Measurements from ENCODE around the gene IGF1R.

Gene IGF1R

GRCh38 chr15:98981851-98982722, 333.7 kb downstream of the IGF1R start:
- peaks cover 9% of the 10 kb centered on the region for H3K9me3 ChIP-seq (ENCODE audit: severe bottlenecking)
- H3K4me3 ChIP-seq (ENCODE audit: severe bottlenecking): no peak overlapping the region
- no peak overlapping the region for H3K27ac ChIP-seq (ENCODE audit: poor library complexity, severe bottlenecking)
- H3K36me3 ChIP-seq (ENCODE audit: low read depth): no peaks in the 10 kb centered on the region
- no peak for DNase-seq (ENCODE audit: low spot score)
- ATAC-seq (ENCODE audit: low read depth): no peak; the same call in 2 of the 3 replicates
- no peak for TF ChIP-seq CTCF (IDR thresholded peaks at IDR 0.05; ENCODE audit: poor library complexity, severe bottlenecking)
- no peaks in the 10 kb centered on the region for H3K27me3 ChIP-seq (ENCODE audit: insufficient read depth, poor library complexity, severe bottlenecking)
- peaks cover 24% of the 10 kb centered on the region for H3K4me1 ChIP-seq (ENCODE audit: insufficient read depth, poor library complexity, severe bottlenecking)

- no peak for DNase-seq (ENCODE audit: low spot score)
- Histone ChIP-seq H3K9me3 (ENCODE audit: severe bottlenecking) (peaks cover 14% of the 10 kb centered on the region), H3K4me3 (ENCODE audit: severe bottlenecking) (no peak overlapping the region), H3K27me3 (ENCODE audit: insufficient read depth, poor library complexity, severe bottlenecking) (no peaks in the 10 kb centered on the region), H3K36me3 (ENCODE audit: low read depth) (no peaks in the 10 kb centered on the region), H3K27ac (ENCODE audit: poor library complexity, severe bottlenecking) (no peak overlapping the region), H3K4me1 (ENCODE audit: insufficient read depth, poor library complexity, severe bottlenecking) (peaks cover 24% of the 10 kb centered on the region)
- no peak for TF ChIP-seq CTCF (IDR thresholded peaks at IDR 0.05; ENCODE audit: poor library complexity, severe bottlenecking)
- ATAC-seq (ENCODE audit: low read depth): peak; percentile 94
Observed at GRCh38 chr15:98983334-98983733, 335.0 kb downstream of the IGF1R start.

GRCh38 chr15:98986281-98986680, 337.9 kb downstream of the IGF1R start:
- H3K27me3 ChIP-seq (ENCODE audit: insufficient read depth, poor library complexity, severe bottlenecking): peaks cover 8% of the 10 kb centered on the region
- ATAC-seq (ENCODE audit: low read depth) (no peak), DNase-seq (ENCODE audit: low spot score) (no peak)
- no peaks in the 10 kb centered on the region for H3K36me3 ChIP-seq (ENCODE audit: low read depth)
- no peak overlapping the region for H3K4me3 ChIP-seq (ENCODE audit: severe bottlenecking)
- peaks cover 14% of the 10 kb centered on the region for H3K9me3 ChIP-seq (ENCODE audit: severe bottlenecking)
- no peak for TF ChIP-seq CTCF (IDR thresholded peaks at IDR 0.05; ENCODE audit: poor library complexity, severe bottlenecking)
- H3K4me1 ChIP-seq (ENCODE audit: insufficient read depth, poor library complexity, severe bottlenecking): peaks cover 24% of the 10 kb centered on the region
- no peak overlapping the region for H3K27ac ChIP-seq (ENCODE audit: poor library complexity, severe bottlenecking)

GRCh38 chr15:98994892-98995291, 346.6 kb downstream of the IGF1R start:
- Histone ChIP-seq H3K9me3 (ENCODE audit: severe bottlenecking) (no peaks in the 10 kb centered on the region), H3K27me3 (ENCODE audit: insufficient read depth, poor library complexity, severe bottlenecking) (peaks cover 6% of the 10 kb centered on the region), H3K4me3 (ENCODE audit: severe bottlenecking) (no peak overlapping the region), H3K4me1 (ENCODE audit: insufficient read depth, poor library complexity, severe bottlenecking) (no peaks in the 10 kb centered on the region), H3K36me3 (ENCODE audit: low read depth) (no peaks in the 10 kb centered on the region), H3K27ac (ENCODE audit: poor library complexity, severe bottlenecking) (no peak overlapping the region)
- DNase-seq (ENCODE audit: low spot score) (no peak), ATAC-seq (ENCODE audit: low read depth) (no peak)
- no peak for TF ChIP-seq CTCF (IDR thresholded peaks at IDR 0.05; ENCODE audit: poor library complexity, severe bottlenecking)

GRCh38 chr15:98996169-98996568, 347.8 kb downstream of the IGF1R start:
- no peaks in the 10 kb centered on the region for H3K4me1 ChIP-seq (ENCODE audit: insufficient read depth, poor library complexity, severe bottlenecking)
- peak; percentile 35; the same call in 2 of the 3 replicates for ATAC-seq (ENCODE audit: low read depth)
- H3K36me3 ChIP-seq (ENCODE audit: low read depth): no peaks in the 10 kb centered on the region
- no peak for TF ChIP-seq CTCF (IDR thresholded peaks at IDR 0.05; ENCODE audit: poor library complexity, severe bottlenecking)
- H3K9me3 ChIP-seq (ENCODE audit: severe bottlenecking): no peaks in the 10 kb centered on the region
- peaks cover 6% of the 10 kb centered on the region for H3K27me3 ChIP-seq (ENCODE audit: insufficient read depth, poor library complexity, severe bottlenecking)
- no peak overlapping the region for H3K4me3 ChIP-seq (ENCODE audit: severe bottlenecking)
- DNase-seq (ENCODE audit: low spot score): no peak
- H3K27ac ChIP-seq (ENCODE audit: poor library complexity, severe bottlenecking): no peak overlapping the region
